PC-9 (cell line): ENCODE data around the gene LMO2. TPM values are rescaled to one million over a fixed set of nuclear protein-coding genes. Genes with fewer than 3 reads are reported as not detected.
A peak's percentile ranks its signal among the peaks of the same experiment; 100 is the strongest.
"Not testable (repeated sequence)": the region's sequence is repeated elsewhere in the genome, so short reads cannot be mapped to it uniquely, and the experiment has no call there.

Experiments used
- BruUV-seq: library from RNA; stranded (reverse); fragments of 400-500 nt; replicated peaks from 2 replicates; lab custom pipeline; 2021; lab: Mats Ljungman, UMichigan
- CTCF ChIA-PET: fragments of 300-600 bp; sonication (Branson Sonifier 250); formaldehyde crosslinking; loops from one replicate; lab custom pipeline; 2022; ENCODE audit warnings: antibody characterized with exemption; lab: Charles Lee
- POLR2A ChIA-PET: fragments of 300-600 bp; sonication (Branson Sonifier 250); formaldehyde crosslinking; loops from one replicate; lab custom pipeline; 2022; ENCODE audit warnings: antibody characterized with exemption; ENCODE audit not compliant: unreplicated experiment; lab: Charles Lee
- DNase-seq, 2 experiments: peaks; one replicate each; pipeline versions ENCODE4 v3.0.0 to v3.0.0-alpha.2; 2015 to 2022; ENCODE audit warnings: mixed read lengths in 1 of 2
- H2AFZ ChIP-seq: fragments of 200-600 bp; sonication (generic); 2 replicates; pipeline ENCODE4 v1.8.1; 2017; ENCODE audit warnings: antibody characterized with exemption
- H3F3A ChIP-seq: fragments of 200-600 bp; sonication (generic); 2 replicates; pipeline ENCODE4 v1.8.1; 2017; ENCODE audit warnings: antibody characterized with exemption, mild to moderate bottlenecking, low read depth; ENCODE audit not compliant: insufficient read depth
- H3K27ac ChIP-seq: fragments of 200-600 bp; sonication (generic); 2 replicates; pipeline ENCODE4 v1.6.1; 2016; ENCODE audit warnings: mixed run types
- H3K27me3 ChIP-seq: fragments of 200-600 bp; sonication (generic); 2 replicates; pipeline ENCODE4 v1.6.1; 2016; ENCODE audit warnings: low read depth, mixed run types; ENCODE audit not compliant: insufficient read depth
- H3K36me3 ChIP-seq: fragments of 200-600 bp; sonication (generic); 2 replicates; pipeline ENCODE4 v1.6.1; 2016; ENCODE audit warnings: low read depth, mixed run types
- H3K4me1 ChIP-seq: fragments of 200-600 bp; sonication (generic); replicated peaks from 2 replicates; pipeline ENCODE4 v1.6.1; 2016; ENCODE audit warnings: mixed run types; ENCODE audit not compliant: insufficient read depth
- H3K4me2 ChIP-seq: fragments of 200-600 bp; sonication (generic); 2 replicates; pipeline ENCODE4 v1.6.1; 2017; ENCODE audit warnings: mixed run types
- H3K4me3 ChIP-seq: fragments of 200-600 bp; sonication (generic); 2 replicates; pipeline ENCODE4 v1.6.1; 2016; ENCODE audit warnings: mixed run types
- H3K79me2 ChIP-seq: fragments of 200-600 bp; sonication (generic); 2 replicates; pipeline ENCODE4 v1.6.1; 2017; ENCODE audit warnings: low read depth, mixed run types
- H3K9me2 ChIP-seq: fragments of 200-600 bp; sonication (generic); 2 replicates; pipeline ENCODE4 v1.8.1; 2017; ENCODE audit warnings: mild to moderate bottlenecking; ENCODE audit not compliant: insufficient read depth
- H3K9me3 ChIP-seq: fragments of 200-600 bp; sonication (generic); 2 replicates; pipeline ENCODE4 v1.8.1; 2016; ENCODE audit warnings: low read depth; ENCODE audit not compliant: insufficient read depth
- H4K20me1 ChIP-seq: fragments of 200-600 bp; sonication (generic); 2 replicates; pipeline ENCODE4 v1.8.1; 2017; ENCODE audit not compliant: insufficient read depth
- CTCF ChIP-seq: fragments of 200-600 bp; sonication (generic); conservative IDR thresholded peaks from 2 replicates; pipeline ENCODE4 v1.6.1; 2017; ENCODE audit warnings: mixed run types, antibody characterized with exemption, mild to moderate bottlenecking, moderate library complexity
- EZH2 ChIP-seq: fragments of 200-600 bp; sonication (generic); IDR thresholded peaks from 2 replicates; pipeline ENCODE4 v1.8.0; 2017; ENCODE audit warnings: antibody characterized with exemption, low read depth
- intact Hi-C: fragments of 100-400 bp; cut with micrococcal nuclease; formaldehyde crosslinking; loops from one replicate; pipeline ENCODE4 v1.10.0; 2022; ENCODE audit not compliant: unreplicated experiment
- total RNA-seq: library from RNA; stranded (reverse); gene quantifications from 2 replicates; pipeline ENCODE4 v1.2.3, GENCODE V29; 2021

The LMO2 gene
- total RNA-seq, 1 experiment from 2014 or later, result 0.28 TPM

GRCh38 chr11:33825854-33826560, 65.9 kb downstream of the LMO2 start:
- peaks cover 9% of the 10 kb centered on the region for H3K4me1 ChIP-seq
- no peaks in the 10 kb centered on the region for H4K20me1 ChIP-seq
- no peak overlapping the region for H2AFZ ChIP-seq
- CTCF ChIA-PET, result interaction anchor here (0.7 kb wide), 2 partner anchors 162 to 627 kb away, joined by 3 read pairs; no protein-coding TSS in a partner anchor
- intact Hi-C loops, result loop anchor here (5.0 to 10.0 kb wide), 5 partner anchors 109 to 1514 kb away; no protein-coding TSS in a partner anchor
- no peaks in the 10 kb centered on the region for H3K79me2 ChIP-seq
- no TSS peak for BruUV-seq
- no peak overlapping the region for H3K27ac ChIP-seq
- no peaks in the 10 kb centered on the region for H3K9me3 ChIP-seq
- peak in 1 of 2 experiments; percentile 9 for DNase-seq
- H3K27me3 ChIP-seq, result peaks cover 11% of the 10 kb centered on the region
- H3K36me3 ChIP-seq, result no peaks in the 10 kb centered on the region
- POLR2A ChIA-PET, result no interaction called here
- TF ChIP-seq CTCF, result no peak
- TF ChIP-seq EZH2, result no peak
- no peak overlapping the region for H3K4me3 ChIP-seq
- H3K9me2 ChIP-seq, result no peaks in the 10 kb centered on the region
- no peak overlapping the region for H3K4me2 ChIP-seq
- no peaks in the 10 kb centered on the region; the same call in 1 of the 2 replicates for H3F3A ChIP-seq

GRCh38 chr11:33822981-33823380, 68.9 kb downstream of the LMO2 start:
- POLR2A ChIA-PET, H3K36me3 ChIP-seq, H3K4me1 ChIP-seq, H3F3A ChIP-seq, H4K20me1 ChIP-seq, BruUV-seq, H3K9me2 ChIP-seq, DNase-seq, H3K79me2 ChIP-seq, H2AFZ ChIP-seq, H3K4me2 ChIP-seq, H3K9me3 ChIP-seq, H3K27ac ChIP-seq, H3K4me3 ChIP-seq, CTCF ChIA-PET: not testable (repeated sequence)
- H3K27me3 ChIP-seq, result peaks cover 18% of the 10 kb centered on the region
- intact Hi-C loops, result loop anchor here (10.0 kb wide), 2 partner anchors 858 to 1018 kb away; no protein-coding TSS in a partner anchor

GRCh38 chr11:33819278-33820035, 72.4 kb downstream of the LMO2 start:
- Histone ChIP-seq H3K4me1 (no peaks in the 10 kb centered on the region), H3K4me2 (no peak overlapping the region), H3K9me3 (no peaks in the 10 kb centered on the region), H3K4me3 (no peak overlapping the region), H3K27me3 (peaks cover 18% of the 10 kb centered on the region), H3K27ac (no peak overlapping the region), H3K79me2 (no peaks in the 10 kb centered on the region), H3K9me2 (no peaks in the 10 kb centered on the region), H3K36me3 (no peaks in the 10 kb centered on the region), H4K20me1 (no peaks in the 10 kb centered on the region), H2AFZ (no peak overlapping the region), H3F3A (no peaks in the 10 kb centered on the region)
- ChIA-PET POLR2A (interaction anchor here (0.6 kb wide), 1 partner anchor 10 kb away, joined by 3 read pairs; no protein-coding TSS in a partner anchor), CTCF (no interaction called here)
- no peak for DNase-seq
- BruUV-seq, result no TSS peak
- TF ChIP-seq EZH2, result no peak
- TF ChIP-seq CTCF, result no peak
- intact Hi-C loops, result loop anchor here (10.0 kb wide), 2 partner anchors 855 to 1015 kb away; no protein-coding TSS in a partner anchor

Other genes starting within 250 kb of the LMO2 start
- gene C11orf91, start 191.2 kb downstream of the LMO2 start, total RNA-seq, result 0.90 TPM in 1 of 2 replicates, not detected in the other
- 288 and 291 TPM in 2 replicates for gene CD59, start 155.7 kb downstream of the LMO2 start, total RNA-seq
- 28.3 and 32.9 TPM in 2 replicates for gene FBXO3, start 117.6 kb downstream of the LMO2 start, total RNA-seq
- gene CAPRIN1, start 159.7 kb upstream of the LMO2 start, total RNA-seq, result 258 and 289 TPM in 2 replicates
- 53.2 and 62.3 TPM in 2 replicates for gene NAT10, start 213.6 kb upstream of the LMO2 start, total RNA-seq